HepG2 (cell line): Measurements from ENCODE around the gene MEF2A. TPM values are rescaled to one million over a fixed set of nuclear protein-coding genes. Genes with fewer than 3 reads are reported as not detected.

ENCODE experiments used
- ISL2 ChIP-seq: sonication (generic); formaldehyde crosslinking; IDR thresholded peaks from 2 replicates; pipeline ENCODE4 v1.5.0; 2020; ENCODE audit warnings: missing genetic modification reagents
- MBD4 ChIP-seq: IDR thresholded peaks from 2 replicates; pipeline ENCODE4 v1.6.1; 2012; ENCODE audit warnings: low read length, inconsistent platforms, borderline replicate concordance
- NFE2 ChIP-seq: sonication (generic); formaldehyde crosslinking; IDR thresholded peaks from 2 replicates; pipeline ENCODE4 v1.4.0; 2020; ENCODE audit warnings: missing genetic modification reagents
- ZBTB40 ChIP-seq, 2 experiments: fragments of 450-650 bp in 1 of 2; sonication (generic) in 1 of 2; formaldehyde crosslinking in 1 of 2; IDR thresholded peaks; 2 replicates each; pipeline versions ENCODE4 v1.6.1 to v1.8.0; 2016 to 2022; ENCODE audit warnings: antibody characterized with exemption in 1 of 2, mild to moderate bottlenecking in 1 of 2, missing genetic modification reagents in 1 of 2
- ZNF589 ChIP-seq: sonication (generic); formaldehyde crosslinking; conservative IDR thresholded peaks from 2 replicates; pipeline ENCODE4 v1.8.0; 2022; ENCODE audit warnings: mild to moderate bottlenecking, moderate library complexity, missing genetic modification reagents
- ZNF605 ChIP-seq: sonication (generic); formaldehyde crosslinking; IDR thresholded peaks from 2 replicates; pipeline ENCODE4 v1.8.0; 2022; ENCODE audit warnings: mild to moderate bottlenecking, missing genetic modification reagents
- ZNF749 ChIP-seq: sonication (generic); formaldehyde crosslinking; IDR thresholded peaks from 2 replicates; pipeline ENCODE4 v1.8.0; 2022; ENCODE audit warnings: mild to moderate bottlenecking, missing genetic modification reagents, moderate library complexity, borderline replicate concordance
- polyA plus RNA-seq, 8 experiments: library from polyadenylated mRNA; depleted of rRNA in 3 of 8; stranded (reverse) in 7 of 8; unstranded in 1 of 8; fragments of >200 nt; fragmentation: Illumina TruSeq in 4 of 8; extraction: Trizol in 4 of 8; gene quantifications; 2 replicates each; pipeline versions ENCODE4 v1.2.1 to v1.2.3, GENCODE V29; 2011 to 2016; ENCODE audit warnings: low read depth in 4 of 8, missing spikeins in 1 of 8, mixed read lengths in 1 of 8; ENCODE audit not compliant: insufficient read depth in 1 of 8
- total RNA-seq, 5 experiments: library from RNA; depleted of rRNA; stranded (reverse); fragments of >200 nt; fragmentation: Illumina TruSeq; extraction: Trizol; gene quantifications; 2 replicates each; pipeline ENCODE4 v1.2.3, GENCODE V29; 2016; ENCODE audit warnings: low read depth in 1 of 5
- TF ChIP-seq, protein P1 (sequence below): IDR thresholded peaks from 2 replicates; pipeline ENCODE4 v1.6.1; 2016; ENCODE audit warnings: missing biosample characterization, missing genetic modification reagents, low read depth
- TF ChIP-seq, protein P2 (sequence below): sonication (generic); formaldehyde crosslinking; IDR thresholded peaks from 2 replicates; pipeline ENCODE4 v1.4.0; 2020; ENCODE audit warnings: mild to moderate bottlenecking, missing genetic modification reagents
- TF ChIP-seq, protein P3 (sequence below): sonication (generic); formaldehyde crosslinking; IDR thresholded peaks from 2 replicates; pipeline ENCODE4 v1.5.0; 2020; ENCODE audit warnings: missing genetic modification reagents, mild to moderate bottlenecking, borderline replicate concordance

The MEF2A gene
- total and polyA plus RNA-seq, 2 of the 13 experiments (the other 11 are each of a cell fraction or from before 2014, with no cell fraction given) = 15.2 to 24.4 TPM

GRCh38 chr15:99565299-99566156, at the start of gene MEF2A (continued):
- no peak for TF ChIP-seq ZNF589 (CRISPR knock-in tag)
- TF ChIP-seq ZNF749 = peak; percentile 80; the same call in 1 of the 2 replicates
- peak; percentile 78 for TF ChIP-seq ZNF605 (CRISPR knock-in tag)
- no peak for TF ChIP-seq MBD4
- TF ChIP-seq, protein P1, sequence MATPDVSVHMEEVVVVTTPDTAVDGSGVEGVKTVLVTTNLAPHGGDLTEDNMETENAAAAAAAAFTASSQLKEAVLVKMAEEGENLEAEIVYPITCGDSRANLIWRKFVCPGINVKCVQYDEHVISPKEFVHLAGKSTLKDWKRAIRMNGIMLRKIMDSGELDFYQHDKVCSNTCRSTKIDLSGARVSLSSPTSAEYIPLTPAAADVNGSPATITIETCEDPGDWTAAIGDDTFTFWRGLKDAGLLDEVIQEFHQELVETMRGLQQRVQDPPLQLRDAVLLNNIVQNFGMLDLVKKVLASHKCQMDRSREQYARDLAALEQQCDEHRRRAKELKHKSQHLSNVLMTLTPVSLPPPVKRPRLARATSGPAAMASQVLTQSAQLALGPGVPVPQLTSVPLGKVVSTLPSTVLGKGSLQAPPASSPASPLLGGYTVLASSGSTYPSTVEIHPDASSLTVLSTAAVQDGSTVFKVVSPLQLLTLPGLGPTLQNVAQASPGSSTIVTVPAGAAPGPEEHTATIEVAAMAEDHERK (CRISPR knock-in tag) = 0 out of 2 replicates have a peak, but pooled peaks have one; percentile 19
- TF ChIP-seq, protein P2, sequence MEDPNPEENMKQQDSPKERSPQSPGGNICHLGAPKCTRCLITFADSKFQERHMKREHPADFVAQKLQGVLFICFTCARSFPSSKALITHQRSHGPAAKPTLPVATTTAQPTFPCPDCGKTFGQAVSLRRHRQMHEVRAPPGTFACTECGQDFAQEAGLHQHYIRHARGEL (CRISPR knock-in tag) = no peak; the same call in 1 of the 2 replicates
- peak; percentile 56; the same call in 1 of the 2 replicates for TF ChIP-seq ISL2
- no peak for TF ChIP-seq ZBTB40 (IDR thresholded peaks at IDR 0.05)
- TF ChIP-seq ZBTB40 (CRISPR knock-in tag; IDR thresholded peaks at IDR 0.05) = peak; percentile 81; the same call in 1 of the 2 replicates
- TF ChIP-seq, protein P3, sequence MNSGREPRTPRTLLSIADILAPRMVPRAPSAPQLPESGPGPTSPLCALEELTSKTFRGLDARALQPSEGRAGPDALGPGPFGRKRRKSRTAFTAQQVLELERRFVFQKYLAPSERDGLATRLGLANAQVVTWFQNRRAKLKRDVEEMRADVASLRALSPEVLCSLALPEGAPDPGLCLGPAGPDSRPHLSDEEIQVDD (CRISPR knock-in tag) = no peak
- TF ChIP-seq NFE2 = no peak
